HG03135 (cell line): ENCODE data around the gene CSPG5.

Source experiments
- ATAC-seq: cut with Tn5 transposase; IDR thresholded peaks from one replicate; pipeline ENCODE4 v1.9.1; 2021; ENCODE audit warnings: mild to moderate bottlenecking, moderate library complexity; ENCODE audit not compliant: unreplicated experiment

Gene CSPG5

DNA sequence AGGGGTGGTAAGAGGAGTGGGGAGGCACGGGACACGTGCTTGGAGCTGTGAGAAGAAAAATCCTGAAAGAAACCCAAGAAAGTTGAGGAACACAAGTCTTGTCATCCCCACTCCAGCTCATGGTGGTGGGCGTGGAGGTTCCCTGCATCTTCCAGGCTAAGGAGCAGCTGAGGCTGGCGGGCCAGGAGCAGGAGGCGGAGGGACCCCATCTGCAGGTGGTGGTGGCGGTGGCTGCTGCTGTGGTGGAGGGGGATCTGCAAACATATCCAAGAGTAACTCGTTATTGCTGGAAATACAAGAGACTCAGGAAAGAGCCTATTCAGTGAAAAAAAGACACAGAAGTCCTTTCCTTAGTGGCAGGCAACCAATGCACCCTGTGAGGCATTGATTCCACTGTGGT is 9.4 kb upstream of the CSPG5 start:
- no peak for ATAC-seq

DNA sequence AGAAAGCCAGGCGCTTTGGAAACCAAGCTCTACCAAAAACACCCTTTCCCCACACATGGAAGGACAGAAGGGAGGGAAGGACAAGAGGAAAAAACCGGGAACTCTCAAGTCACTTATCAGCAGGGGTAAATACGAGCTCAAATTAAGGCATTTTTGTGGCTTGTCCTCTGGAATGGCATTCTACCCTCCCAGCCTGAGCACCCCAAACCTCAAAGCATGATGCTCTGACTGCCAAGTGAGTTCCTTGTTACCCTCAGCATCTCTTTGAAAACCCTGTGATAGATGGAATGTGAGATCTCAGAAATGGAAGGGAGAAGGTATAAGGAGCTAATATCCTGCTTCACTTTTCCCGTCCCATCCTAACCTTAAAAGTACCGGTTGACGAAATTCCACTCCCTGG is 8.1 kb upstream of the CSPG5 start:
- no peak for ATAC-seq

DNA sequence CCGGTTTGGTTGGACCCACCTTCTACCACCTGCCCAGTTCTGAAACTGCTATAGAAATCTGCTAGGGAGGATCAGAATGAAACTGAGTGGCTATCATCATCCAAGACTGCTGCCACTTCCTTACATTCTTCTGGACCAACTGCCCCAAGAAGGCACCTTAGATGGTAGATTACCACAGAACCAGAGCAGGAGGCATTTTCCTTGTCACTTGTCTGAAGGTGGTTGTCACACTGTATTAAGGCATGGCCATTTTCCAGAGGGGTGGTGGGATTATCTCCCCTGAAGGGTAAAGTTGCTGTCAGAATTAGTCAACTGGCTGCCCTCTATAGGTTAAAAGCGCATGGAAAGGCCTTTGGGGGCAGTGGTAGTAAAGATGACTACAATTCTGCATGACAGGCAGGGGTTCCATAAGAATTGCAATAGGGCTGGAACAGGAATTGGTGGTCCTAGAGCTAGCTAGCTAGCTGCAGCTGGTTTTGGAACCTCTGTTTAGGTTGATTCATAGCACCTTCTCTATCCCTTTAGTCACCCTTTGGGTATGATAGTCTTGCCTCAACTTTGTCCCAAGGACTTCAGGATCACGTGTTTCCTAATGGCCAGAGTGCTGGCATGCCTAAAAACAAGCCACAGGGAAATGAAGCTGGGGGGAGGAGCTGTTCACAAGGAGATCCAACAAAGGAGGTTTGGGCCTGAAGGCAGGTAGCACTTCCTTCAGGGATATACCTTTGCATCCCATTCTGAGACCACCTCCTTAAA is 4.8 kb upstream of the CSPG5 start:
- ATAC-seq, result no peak

DNA sequence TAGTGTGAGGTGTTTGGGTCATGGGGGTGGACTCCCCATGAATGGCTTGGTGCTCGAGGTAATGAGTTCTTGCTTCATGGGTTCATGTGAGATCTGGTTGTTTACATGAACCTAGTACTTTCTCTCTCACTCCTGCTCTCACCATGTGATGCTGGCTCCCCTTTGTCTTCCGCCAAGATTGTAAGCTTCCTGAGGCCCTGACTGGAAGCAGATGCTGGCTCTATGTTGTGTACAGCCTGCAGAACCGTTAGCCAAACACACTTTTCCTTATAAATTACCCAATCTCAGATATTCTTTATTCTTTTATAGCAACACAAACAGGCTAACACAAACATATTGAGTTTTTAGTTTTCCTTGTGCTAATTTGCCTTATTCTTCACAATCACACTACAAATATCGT is 3.2 kb upstream of the CSPG5 start:
- ATAC-seq, result no peak

DNA sequence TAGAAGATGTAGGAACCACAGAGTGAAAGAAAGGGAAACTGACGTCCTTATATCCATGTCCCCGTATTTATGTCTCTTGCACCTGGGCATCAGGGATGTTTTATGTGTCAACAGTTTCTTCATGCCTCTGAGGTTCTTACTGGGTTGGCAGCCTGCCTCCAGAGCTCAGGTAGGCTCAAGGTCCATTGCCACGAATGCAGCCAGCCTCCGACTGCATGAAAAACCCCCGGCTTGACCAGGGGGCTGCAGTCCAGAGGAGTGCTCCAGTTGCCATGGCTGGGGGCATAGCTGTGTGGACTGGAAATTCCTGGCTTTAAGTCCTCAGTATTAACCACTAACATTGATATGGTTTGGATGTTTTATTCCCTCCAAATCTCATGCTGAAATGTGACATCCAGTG is 2.8 kb upstream of the CSPG5 start:
- ATAC-seq, result no peak

DNA sequence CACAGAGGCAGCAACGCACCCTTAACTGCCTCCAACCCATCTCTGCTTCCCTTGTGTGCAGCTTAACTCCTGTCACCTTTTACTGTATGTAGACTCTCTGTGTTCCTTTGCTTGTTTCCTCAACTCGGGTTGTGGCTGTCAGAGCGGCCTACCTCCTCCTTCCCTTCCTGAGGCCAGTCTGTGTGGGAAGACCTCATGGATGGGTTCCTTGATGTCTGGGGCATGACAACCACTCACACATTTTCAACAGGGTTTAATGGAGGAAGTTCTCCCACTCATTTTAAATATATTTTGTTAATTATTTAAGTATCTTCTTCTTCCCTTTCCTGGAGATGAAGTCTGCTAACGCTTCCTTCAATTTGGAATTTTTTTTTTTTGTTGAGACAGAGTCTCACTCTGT is 1.8 kb upstream of the CSPG5 start:
- no peak for ATAC-seq

DNA sequence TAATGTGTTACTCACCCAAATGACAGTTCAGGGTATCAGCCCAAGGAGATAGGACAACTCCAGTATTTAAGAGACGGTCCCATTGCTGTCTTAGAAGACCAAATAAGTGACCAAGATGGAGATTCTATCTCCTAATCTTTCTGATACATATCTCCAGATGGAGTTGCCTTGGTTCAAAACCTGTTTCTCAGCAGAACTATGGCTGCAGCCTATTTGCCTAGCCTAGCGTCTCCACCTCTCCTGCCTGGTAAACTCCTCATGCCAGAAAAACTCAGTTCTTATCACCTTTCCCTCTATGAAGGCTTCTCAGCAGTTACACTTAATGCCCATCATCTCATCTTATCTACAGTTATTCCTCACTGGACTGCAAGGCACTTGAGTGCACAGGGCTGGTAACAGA is 1.2 kb upstream of the CSPG5 start:
- no peak for ATAC-seq

DNA sequence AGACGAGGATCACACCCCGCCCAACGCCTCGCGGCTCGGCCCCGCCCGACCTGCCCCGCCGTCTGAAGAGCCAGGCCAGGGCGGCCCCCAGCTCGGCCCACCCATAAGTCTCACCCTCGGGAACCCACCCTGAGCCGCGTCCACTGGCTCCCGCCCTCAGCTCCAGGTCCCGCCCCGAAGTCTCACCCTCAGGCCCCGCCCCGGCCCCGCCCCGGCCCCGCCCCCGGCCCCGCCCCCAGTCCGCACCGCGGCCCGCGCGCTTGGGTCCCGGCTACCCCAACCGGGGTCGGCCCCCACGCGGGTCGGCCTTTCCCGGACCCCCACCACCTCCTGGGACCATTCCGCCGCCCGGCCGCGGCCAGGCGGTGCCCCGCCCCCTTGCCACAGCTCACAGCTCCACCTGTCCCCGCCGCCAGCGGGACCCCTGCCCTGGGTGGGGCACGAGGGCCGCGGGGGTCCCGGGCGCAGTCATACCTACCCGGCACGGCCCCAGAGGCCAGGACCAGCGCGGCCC is 489 bp downstream of the CSPG5 start:
- ATAC-seq, result no peak

DNA sequence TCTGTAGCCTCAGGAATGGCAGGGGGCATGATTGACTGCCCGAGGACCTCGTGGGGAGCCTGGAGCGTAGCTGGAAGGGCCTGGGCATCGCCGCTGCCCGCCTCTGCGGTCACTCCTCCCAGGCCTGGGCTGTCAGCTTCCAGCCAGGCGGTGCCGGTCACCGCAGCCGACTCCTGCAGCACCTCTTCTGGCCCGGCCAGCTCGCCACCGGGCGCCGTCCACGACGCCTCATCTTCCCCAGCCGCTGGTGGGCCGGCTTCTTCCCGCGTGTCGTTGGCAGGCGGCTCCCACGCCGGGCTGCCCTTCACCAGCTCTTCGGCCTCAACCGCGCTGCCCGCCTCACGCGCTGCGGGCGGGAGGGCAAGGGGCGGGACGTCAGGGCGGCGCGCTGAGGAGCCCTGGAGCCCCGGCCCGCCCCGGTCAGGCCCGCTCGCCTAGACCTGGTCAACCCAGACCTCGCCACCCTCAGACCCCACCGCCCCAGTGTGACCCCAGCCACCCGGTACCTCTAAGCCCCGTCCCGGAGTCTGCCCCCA is 1.0 kb downstream of the CSPG5 start:
- no peak for ATAC-seq

DNA sequence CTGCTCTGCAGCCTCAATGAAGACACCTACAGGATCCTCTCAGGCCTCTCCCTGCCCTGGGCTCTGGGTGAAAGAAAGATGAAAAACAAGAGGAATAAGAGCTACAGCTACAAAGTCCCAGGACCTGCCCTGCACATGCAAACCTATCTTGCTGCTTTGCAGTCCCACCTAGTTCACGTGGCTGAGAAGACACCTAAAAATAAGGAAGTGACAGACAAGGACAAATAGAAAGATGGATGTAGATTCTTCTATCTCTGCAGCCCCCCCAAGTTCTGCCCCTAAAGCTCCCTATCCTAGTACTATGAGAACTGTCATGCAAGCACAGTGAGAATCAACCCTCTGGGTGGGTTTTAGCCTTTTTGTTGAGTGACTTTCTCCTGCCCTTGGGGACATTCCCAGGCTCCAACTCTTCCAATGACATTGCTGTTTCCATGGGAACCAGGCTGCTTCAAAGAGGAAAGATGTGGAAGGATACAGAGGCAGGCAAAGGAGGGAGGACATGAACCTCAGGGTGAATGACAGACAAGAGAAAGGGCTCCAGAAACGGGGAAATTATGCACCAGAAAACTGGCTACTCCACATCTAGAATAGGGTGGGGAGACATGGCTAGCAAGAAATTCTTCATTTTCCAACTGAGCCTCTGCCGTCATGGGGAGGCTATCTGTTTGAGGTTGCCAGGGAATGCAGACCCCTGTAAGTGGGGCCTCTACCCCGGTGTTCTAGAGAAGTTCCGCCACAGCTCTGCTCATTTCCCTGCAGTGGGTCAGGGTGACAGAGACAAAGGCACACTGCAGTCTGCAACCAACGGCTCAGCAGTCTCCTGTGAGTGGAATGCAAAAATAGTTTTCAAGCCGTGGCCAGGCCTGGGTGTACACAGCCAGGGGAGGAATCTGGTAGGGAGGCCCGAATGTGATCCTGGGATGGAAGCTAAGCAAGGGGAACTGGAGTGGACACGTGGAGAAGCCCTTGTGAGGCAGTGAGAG is 5.2 kb downstream of the CSPG5 start:
- no peak for ATAC-seq

DNA sequence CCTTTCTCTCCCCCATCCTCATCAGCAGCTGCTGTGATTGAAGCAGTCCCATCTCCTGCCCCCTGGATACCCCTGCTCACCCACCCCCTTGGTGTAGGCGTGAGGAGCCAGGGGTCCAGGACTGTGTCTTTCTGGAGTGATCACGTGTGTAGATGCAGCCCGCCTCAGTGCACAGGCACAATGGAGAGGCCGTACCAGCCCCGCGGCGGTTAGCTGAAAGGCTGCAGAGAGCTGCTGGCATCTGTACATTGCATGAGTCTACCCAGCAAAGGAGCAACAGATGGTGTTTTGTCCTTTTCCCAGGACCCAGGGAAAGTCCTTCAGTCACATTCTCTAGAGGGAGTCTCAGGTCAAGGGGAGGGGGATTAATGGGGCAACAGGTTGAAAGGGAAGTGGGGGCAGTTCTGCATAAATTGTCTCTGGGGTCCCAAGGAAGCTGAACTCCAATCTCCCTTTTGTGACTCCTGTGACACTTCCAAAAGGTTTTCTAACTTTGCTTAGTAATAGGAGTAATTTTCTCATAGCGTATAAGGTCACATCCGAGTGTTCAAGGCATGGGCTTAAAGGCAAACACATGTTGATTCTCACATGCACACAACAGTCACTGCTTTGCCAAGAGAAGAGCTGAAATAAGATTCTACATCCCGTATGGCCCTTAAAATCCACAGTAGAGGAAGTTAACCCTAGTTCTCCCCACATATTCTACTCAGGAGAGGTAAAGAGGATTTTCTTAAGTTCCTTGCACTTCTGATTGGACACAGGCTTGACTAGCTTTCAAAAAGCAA is 7.1 kb downstream of the CSPG5 start:
- ATAC-seq, result no peak

DNA sequence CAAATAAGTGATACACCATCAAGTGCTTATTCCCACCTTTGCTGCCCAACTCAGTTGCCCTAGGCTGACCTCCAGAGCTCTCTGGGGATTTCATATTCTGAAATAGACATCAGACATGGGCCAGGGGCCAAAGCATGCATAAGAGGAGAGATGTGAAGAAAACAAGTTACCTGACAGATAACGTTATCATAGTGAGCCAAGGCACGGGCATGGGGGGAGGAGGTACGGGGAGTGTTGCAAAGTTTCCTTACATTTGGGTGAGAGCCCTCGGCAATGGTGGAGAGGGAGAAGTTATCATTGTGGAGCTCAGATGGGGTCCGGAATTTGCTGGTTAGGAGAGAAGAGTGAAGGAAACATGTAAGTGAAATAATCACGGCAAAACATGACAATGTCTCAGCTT is 9.8 kb downstream of the CSPG5 start:
- ATAC-seq, result no peak

DNA sequence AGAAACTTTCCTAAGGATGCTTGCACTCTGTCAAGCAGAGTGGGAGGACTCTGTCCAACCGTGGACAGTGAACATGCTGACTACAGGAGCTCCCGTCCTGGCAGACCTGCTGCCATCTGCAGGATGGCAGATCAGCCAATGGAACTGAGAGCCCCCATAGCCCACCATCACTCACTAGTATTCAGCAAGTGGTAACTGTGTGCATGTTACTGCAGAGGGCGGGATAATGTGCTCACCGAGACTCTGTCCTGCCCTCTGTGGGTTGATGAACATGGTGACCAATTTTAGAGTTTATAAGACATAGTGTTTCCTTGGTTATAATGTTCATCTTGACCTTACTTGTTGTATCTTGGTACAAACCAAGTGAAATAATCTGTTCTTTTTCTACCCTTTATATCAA is 11.5 kb downstream of the CSPG5 start:
- no peak for ATAC-seq

DNA sequence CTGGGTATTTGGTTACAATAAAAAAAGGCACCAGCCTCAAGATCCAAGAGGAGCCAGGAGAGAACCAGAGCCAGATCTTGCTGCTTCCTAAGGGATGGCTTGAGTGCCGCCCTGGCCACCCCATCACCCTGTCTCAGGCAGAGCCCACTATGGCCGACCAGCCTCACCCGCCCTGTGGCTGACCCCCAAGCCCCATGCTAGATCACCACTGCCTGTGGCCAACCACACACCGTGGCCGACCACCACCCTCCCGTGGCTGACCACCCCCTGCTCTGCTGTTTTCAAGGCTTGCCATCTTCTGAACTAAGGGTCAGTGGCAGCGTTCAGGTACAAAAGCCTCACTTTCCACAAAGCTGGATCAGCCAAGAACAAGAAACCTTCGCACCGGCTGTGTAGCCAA is 12.0 kb downstream of the CSPG5 start:
- ATAC-seq, result no peak

DNA sequence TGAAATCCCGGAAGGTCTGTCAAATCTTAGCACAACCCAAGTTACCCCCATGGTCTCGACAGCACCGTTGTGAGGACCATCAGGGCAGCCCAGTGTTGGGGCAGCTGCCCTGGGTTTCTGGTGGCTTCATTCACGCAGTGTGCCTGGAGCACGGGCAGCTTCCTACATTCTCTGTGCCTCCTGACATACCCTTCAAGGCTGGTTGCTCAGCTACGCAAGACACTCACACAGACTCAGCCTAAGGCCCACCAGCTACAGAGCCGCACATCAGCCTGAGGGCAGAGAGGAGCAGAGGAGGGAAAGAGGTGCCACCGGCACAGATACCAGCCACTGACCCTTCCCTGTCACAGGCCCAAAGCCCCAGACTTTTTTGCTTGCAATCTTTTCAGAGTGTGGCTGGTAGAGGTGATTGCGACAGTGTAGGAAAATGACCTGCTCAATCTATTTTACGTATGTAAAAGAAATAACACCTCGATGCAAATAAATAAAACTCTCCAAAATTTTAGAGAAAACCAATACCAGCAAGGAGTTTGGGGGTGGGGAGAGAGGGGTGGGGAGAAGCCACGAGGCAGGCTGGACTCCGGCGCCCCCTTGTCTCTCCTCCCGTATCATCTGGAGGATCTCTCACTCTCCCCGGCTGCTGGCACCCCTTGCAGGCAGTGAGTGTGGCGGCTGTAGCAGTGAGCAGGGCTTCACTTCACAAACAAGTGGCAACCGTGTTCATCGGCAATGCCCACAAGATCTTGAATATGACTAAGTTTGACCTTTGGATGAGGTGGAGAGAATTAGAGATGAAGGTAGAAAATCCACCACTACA is 12.7 kb downstream of the CSPG5 start:
- no peak for ATAC-seq

DNA sequence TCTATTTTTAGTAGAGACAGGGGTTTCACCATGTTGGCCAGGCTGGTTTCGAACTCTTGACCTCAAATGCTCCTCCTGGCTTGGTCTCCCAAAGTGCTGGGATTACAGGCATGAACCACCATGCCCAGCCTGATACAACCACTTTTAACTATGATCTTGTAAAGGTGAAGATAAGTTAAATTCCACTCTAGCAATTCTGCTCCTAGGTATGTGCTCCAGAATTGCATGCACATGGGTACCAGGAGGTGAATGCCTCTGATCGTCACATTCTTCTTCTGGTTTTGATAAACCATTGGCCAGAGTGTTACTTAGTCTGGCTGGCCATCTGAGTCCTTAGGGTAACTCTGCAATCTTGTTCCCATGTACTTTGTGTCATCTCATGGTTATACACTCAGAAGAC is 22.3 kb downstream of the CSPG5 start:
- ATAC-seq, result no peak

DNA sequence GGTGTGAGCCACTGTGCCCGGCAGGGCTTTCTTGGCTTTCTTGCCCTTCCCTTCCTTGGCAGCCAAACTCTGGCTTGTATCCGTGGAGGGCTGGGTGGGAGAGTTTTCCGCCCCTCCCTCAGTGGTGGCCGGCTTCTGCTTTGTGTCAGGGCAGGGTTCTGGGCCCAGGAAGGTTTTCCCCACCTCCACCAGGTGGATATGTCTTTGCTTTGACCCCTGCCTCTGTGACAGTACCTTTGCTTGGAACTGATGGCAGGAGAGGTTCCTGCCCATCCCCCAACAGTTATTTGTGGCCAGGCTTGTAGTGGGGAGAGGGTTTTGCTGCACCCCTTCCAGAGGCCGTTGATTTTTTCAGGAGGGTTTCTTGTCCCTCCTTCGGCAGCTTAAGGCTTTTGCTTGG is 24.3 kb downstream of the CSPG5 start:
- ATAC-seq, result no peak

DNA sequence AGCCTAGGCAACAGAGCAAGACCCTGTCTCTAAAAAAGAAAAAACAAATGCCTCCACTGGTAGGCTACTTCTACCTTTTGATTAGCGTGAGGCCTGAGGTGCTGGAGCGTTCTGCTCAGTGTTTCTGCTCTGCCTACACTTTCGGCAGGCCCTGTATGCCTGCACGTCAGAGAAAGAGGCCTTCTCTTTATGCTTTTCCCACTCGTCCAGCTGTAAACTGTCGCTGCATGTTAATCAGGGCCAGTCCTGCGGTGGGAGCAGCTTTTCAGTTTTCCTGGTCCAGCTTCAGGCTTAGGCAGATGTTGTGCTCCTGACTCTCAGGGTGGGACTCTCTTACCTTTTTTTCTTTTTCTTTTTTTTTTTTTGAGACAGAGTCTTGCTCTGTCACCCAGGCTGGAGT is 25.3 kb downstream of the CSPG5 start:
- no peak for ATAC-seq

DNA sequence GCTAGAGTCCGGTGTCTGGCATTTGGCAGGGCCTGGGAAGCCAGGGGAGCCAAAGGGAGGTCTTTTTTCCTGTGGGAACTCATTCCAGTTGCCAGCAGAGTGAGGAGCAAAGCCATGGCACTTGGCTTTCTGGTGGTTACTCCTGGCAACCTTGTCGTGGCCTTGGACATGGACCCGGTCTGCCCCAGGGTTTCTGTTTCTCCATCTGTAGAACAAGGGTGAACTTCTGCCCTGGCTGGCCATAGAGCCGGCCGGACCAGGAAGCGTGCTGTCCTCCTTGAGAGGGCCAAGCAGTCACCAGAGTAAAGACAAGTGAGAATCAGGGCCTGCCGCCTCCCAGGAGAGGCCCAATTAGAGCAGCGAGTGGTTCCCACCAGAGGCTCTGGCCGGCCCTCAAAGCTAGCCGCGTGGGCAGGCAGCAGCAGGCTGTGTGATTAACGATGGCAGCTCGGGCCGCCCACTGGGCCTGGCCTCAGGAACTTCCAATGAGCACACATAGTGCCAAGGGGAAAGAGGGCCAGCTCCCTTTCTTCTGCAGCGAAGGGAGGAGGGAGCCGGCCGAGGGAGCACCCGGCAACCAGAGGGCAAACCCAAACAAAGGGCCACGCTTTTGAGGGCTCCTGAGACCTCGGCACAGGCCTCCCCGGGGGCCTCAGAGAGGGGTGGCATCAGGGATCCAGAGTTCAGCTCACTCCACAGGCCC is 36.0 kb downstream of the CSPG5 start:
- no peak for ATAC-seq
